Left ventricle myocardium inferior (tissue), 1 donor: Measurements from ENCODE around the gene LDLRAD3. TPM values are rescaled to one million over a fixed set of nuclear protein-coding genes. Genes with fewer than 3 reads are reported as not detected.

Experiments
- DNase-seq: peaks from one replicate; pipeline ENCODE4 v3.0.0-alpha.2; 2020
- H3K27ac ChIP-seq: fragments of 200-600 bp; replicated peaks from 2 replicates; pipeline ENCODE4 v1.8.0; 2021
- H3K27me3 ChIP-seq: fragments of 200-600 bp; 2 replicates; pipeline ENCODE4 v1.8.0; 2021; ENCODE audit warnings: low read depth
- H3K36me3 ChIP-seq: fragments of 200-600 bp; 2 replicates; pipeline ENCODE4 v1.8.0; 2021
- H3K4me1 ChIP-seq: fragments of 200-600 bp; 2 replicates; pipeline ENCODE4 v1.8.0; 2021
- H3K4me3 ChIP-seq: fragments of 200-600 bp; 2 replicates; pipeline ENCODE4 v1.8.0; 2021; ENCODE audit warnings: mild to moderate bottlenecking, moderate library complexity
- H3K9me3 ChIP-seq: fragments of 200-600 bp; replicated peaks from 2 replicates; pipeline ENCODE4 v1.8.0; 2021
- CTCF ChIP-seq: fragments of 200-600 bp; IDR thresholded peaks from 2 replicates; pipeline ENCODE4 v1.8.0; 2021; ENCODE audit warnings: antibody characterized with exemption, mild to moderate bottlenecking, borderline replicate concordance
- intact Hi-C: fragments of 100-400 bp; cut with micrococcal nuclease; formaldehyde crosslinking; loops from one replicate; pipeline ENCODE4 v1.11.0; 2022
- total RNA-seq: library from RNA; stranded (reverse); fragmentation: NEBNext Ultra II Directional; extraction: Animal tissue kit (Norgen Biotek cat#: 25700); gene quantifications from one replicate; pipeline ENCODE4 v1.2.1, GENCODE V29; 2021
- donor health status: DM: no; HTN: yes; CAD: no; lungs with severe emphysema.

The LDLRAD3 gene
- total RNA-seq, 1 donor from 2014 or later: 1.0 TPM

GRCh38 chr11:36141956-36142355 lies 198.1 kb downstream of the LDLRAD3 start:
- no peak for TF ChIP-seq CTCF
- no peaks in the 10 kb centered on the region for H3K36me3 ChIP-seq
- intact Hi-C loops: no loop called here
- H3K27me3 ChIP-seq: peaks cover 34% of the 10 kb centered on the region
- H3K4me3 ChIP-seq: no peak overlapping the region
- H3K9me3 ChIP-seq: no peaks in the 10 kb centered on the region
- H3K27ac ChIP-seq: no peak overlapping the region
- DNase-seq: no peak
- no peaks in the 10 kb centered on the region for H3K4me1 ChIP-seq

- no peak for DNase-seq
- Histone ChIP-seq H3K27me3 (peaks cover 37% of the 10 kb centered on the region), H3K4me3 (no peak overlapping the region), H3K27ac (no peak overlapping the region), H3K36me3 (no peaks in the 10 kb centered on the region), H3K4me1 (no peaks in the 10 kb centered on the region), H3K9me3 (no peaks in the 10 kb centered on the region)
- intact Hi-C loops: no loop called here
- no peak for TF ChIP-seq CTCF
Measured at GRCh38 chr11:36142439-36142838, 198.6 kb downstream of the LDLRAD3 start.

GRCh38 chr11:36142879-36143278 lies 199.0 kb downstream of the LDLRAD3 start:
- intact Hi-C loops: no loop called here
- no peak for DNase-seq

GRCh38 chr11:36146437-36146836 lies 202.6 kb downstream of the LDLRAD3 start:
- no peak for DNase-seq
- Histone ChIP-seq H3K4me1 (peaks cover 8% of the 10 kb centered on the region), H3K9me3 (no peaks in the 10 kb centered on the region), H3K36me3 (no peaks in the 10 kb centered on the region), H3K27ac (no peak overlapping the region), H3K4me3 (no peak overlapping the region), H3K27me3 (peaks cover 28% of the 10 kb centered on the region)
- intact Hi-C loops: no loop called here
- no peak for TF ChIP-seq CTCF

More at GRCh38 chr11:36142879-36143278, 199.0 kb downstream of the LDLRAD3 start:
- Histone ChIP-seq H3K4me1 (no peaks in the 10 kb centered on the region), H3K36me3 (no peaks in the 10 kb centered on the region), H3K9me3 (no peaks in the 10 kb centered on the region), H3K27ac (no peak overlapping the region), H3K27me3 (peaks cover 40% of the 10 kb centered on the region), H3K4me3 (no peak overlapping the region)
- no peak for TF ChIP-seq CTCF

- no peak for DNase-seq
- H3K4me1 ChIP-seq: peaks cover 8% of the 10 kb centered on the region
- no peak overlapping the region for H3K27ac ChIP-seq
- intact Hi-C loops: no loop called here
- no peak for TF ChIP-seq CTCF
- H3K9me3 ChIP-seq: no peaks in the 10 kb centered on the region
- no peak overlapping the region for H3K4me3 ChIP-seq
- no peaks in the 10 kb centered on the region for H3K36me3 ChIP-seq
- H3K27me3 ChIP-seq: peaks cover 31% of the 10 kb centered on the region
Measured at GRCh38 chr11:36147491-36147890, 203.6 kb downstream of the LDLRAD3 start.

GRCh38 chr11:36148701-36149100 lies 204.8 kb downstream of the LDLRAD3 start:
- Histone ChIP-seq H3K9me3 (no peaks in the 10 kb centered on the region), H3K36me3 (no peaks in the 10 kb centered on the region), H3K27me3 (peaks cover 25% of the 10 kb centered on the region), H3K27ac (no peak overlapping the region), H3K4me1 (peaks cover 8% of the 10 kb centered on the region), H3K4me3 (no peak overlapping the region)
- no peak for TF ChIP-seq CTCF
- intact Hi-C loops: no loop called here
- DNase-seq: no peak
